ENCODE measurements around the gene GPR153.
"Not testable (repeated sequence)": the region's sequence is repeated elsewhere in the genome, so short reads cannot be mapped to it uniquely, and the experiment has no call there.

GPR153 gene

GRCh38 chr1:6222636-6223035 is 38.3 kb downstream of the GPR153 start:
- peak; percentile 86 for DNase-seq

GRCh38 chr1:6221210-6221784 is 39.6 kb downstream of the GPR153 start:
- DNase-seq: no peak

GRCh38 chr1:6220236-6220635 is 40.7 kb downstream of the GPR153 start:
- no peak for DNase-seq

- not testable (repeated sequence) for DNase-seq
Observed at GRCh38 chr1:6219641-6220040, 41.3 kb downstream of the GPR153 start.

GRCh38 chr1:6218375-6219164 is 42.3 kb downstream of the GPR153 start:
- no peak for DNase-seq

GRCh38 chr1:6212193-6212959 is 48.5 kb downstream of the GPR153 start:
- DNase-seq: no peak

GRCh38 chr1:6211731-6212130 is 49.2 kb downstream of the GPR153 start:
- no peak for DNase-seq

GRCh38 chr1:6210591-6211355 is 50.1 kb downstream of the GPR153 start:
- DNase-seq: no peak

- DNase-seq: no peak
Observed at GRCh38 chr1:6209661-6210580, 51.0 kb downstream of the GPR153 start.

- DNase-seq: no peak
Observed at GRCh38 chr1:6208723-6209660, 51.9 kb downstream of the GPR153 start.

GRCh38 chr1:6207921-6208320 is 53.0 kb downstream of the GPR153 start:
- DNase-seq: no peak

- no peak for DNase-seq
Observed at GRCh38 chr1:6207075-6207885, 53.6 kb downstream of the GPR153 start.

GRCh38 chr1:6206520-6206855 is 54.4 kb downstream of the GPR153 start:
- no peak for DNase-seq

- DNase-seq: peak; percentile 83
Observed at GRCh38 chr1:6205849-6206519, 54.9 kb downstream of the GPR153 start, which contains the start of gene RNF207. Gene RNF207, plus strand, starts transcription at chr1:6206119. Its CDS starts 417 bp downstream, at chr1:6206536.

- no peak for DNase-seq
Observed at GRCh38 chr1:6202256-6202655, 58.6 kb downstream of the GPR153 start.

GRCh38 chr1:6200188-6200809 is 60.6 kb downstream of the GPR153 start:
- DNase-seq: no peak

- DNase-seq: peak; percentile 99
Observed at GRCh38 chr1:6199298-6200187, 61.4 kb downstream of the GPR153 start, which contains the start of gene RPL22. Gene RPL22, minus strand, starts transcription at chr1:6199595. Its CDS starts 22 bp downstream, at chr1:6199573.

Data from femur (tissue), 1 donor.